IPS-20b (cell line): Measurements from ENCODE around the gene LRTM1.

Experiments used
- H3K27ac ChIP-seq: one replicate; pipeline ENCODE4 v1.5.1; 2013; ENCODE audit warnings: low read length
- H3K27me3 ChIP-seq: 2 replicates; pipeline ENCODE4 v1.6.1; 2013; ENCODE audit warnings: mild to moderate bottlenecking, low read length, inconsistent platforms; ENCODE audit not compliant: insufficient read depth
- H3K36me3 ChIP-seq: 2 replicates; pipeline ENCODE4 v1.6.1; 2013; ENCODE audit warnings: low read depth, mild to moderate bottlenecking, inconsistent platforms, low read length, moderate library complexity; ENCODE audit not compliant: insufficient read depth
- H3K4me1 ChIP-seq: 2 replicates; pipeline ENCODE4 v1.6.1; 2013; ENCODE audit warnings: mild to moderate bottlenecking, control low read depth, inconsistent platforms, low read length, moderate library complexity; ENCODE audit not compliant: insufficient read depth
- H3K4me3 ChIP-seq: 2 replicates; pipeline ENCODE4 v1.5.1; 2013; ENCODE audit warnings: mild to moderate bottlenecking, low read length, inconsistent platforms
- H3K9ac ChIP-seq: 2 replicates; pipeline ENCODE4 v1.6.1; 2013; ENCODE audit warnings: low read depth, mild to moderate bottlenecking, inconsistent platforms, low read length, moderate library complexity
- H3K9me3 ChIP-seq: 2 replicates; pipeline ENCODE4 v1.6.1; 2013; ENCODE audit warnings: mild to moderate bottlenecking, low read depth, low read length, inconsistent platforms; ENCODE audit not compliant: insufficient read depth

The LRTM1 gene

DNA sequence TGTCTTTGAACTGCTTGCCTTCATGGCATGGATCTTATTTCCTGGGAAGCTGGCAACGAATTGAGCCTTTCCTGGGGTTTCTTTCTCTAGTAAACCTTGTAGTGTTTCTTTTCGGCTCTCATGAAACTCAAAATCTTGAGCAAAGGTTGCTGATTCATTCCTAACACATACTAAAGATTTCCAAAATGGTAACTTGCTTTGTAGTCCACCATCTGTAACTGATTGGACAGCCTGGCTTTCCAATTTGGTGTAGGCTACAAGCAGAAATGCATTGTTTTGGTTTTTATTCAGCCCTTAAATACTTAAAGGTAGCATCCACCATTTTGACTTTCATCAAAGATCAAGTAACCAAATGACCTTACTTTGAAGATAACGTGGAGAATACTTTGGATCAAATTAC lies 38.1 kb downstream of the LRTM1 start:
- Histone ChIP-seq H3K36me3 (no peaks in the 10 kb centered on the region), H3K27me3 (no peaks in the 10 kb centered on the region), H3K9ac (no peak overlapping the region), H3K27ac (no peak overlapping the region), H3K9me3 (no peaks in the 10 kb centered on the region), H3K4me1 (no peaks in the 10 kb centered on the region), H3K4me3 (no peak overlapping the region)

DNA sequence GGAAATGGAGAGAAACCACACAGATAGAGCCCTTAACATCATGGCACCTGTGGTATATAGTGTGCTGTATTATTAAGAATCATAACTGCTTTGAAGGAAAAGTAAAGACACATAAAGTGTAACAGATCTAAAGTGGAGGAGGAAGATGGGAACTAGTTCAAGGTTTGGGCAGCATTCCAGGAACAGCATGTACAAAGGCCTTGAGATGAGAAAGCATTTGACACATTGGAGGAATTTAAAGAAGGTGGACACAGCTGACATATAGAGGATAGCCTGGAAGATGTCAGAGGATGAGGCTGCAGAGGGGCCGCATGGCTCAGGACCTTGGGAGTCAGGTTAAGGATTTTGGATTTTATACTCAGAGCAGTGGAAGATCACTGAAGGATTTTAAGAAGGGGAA lies 39.0 kb downstream of the LRTM1 start:
- Histone ChIP-seq H3K9me3 (no peaks in the 10 kb centered on the region), H3K27me3 (no peaks in the 10 kb centered on the region), H3K36me3 (no peaks in the 10 kb centered on the region), H3K4me3 (no peak overlapping the region), H3K27ac (no peak overlapping the region), H3K9ac (no peak overlapping the region), H3K4me1 (no peaks in the 10 kb centered on the region)

DNA sequence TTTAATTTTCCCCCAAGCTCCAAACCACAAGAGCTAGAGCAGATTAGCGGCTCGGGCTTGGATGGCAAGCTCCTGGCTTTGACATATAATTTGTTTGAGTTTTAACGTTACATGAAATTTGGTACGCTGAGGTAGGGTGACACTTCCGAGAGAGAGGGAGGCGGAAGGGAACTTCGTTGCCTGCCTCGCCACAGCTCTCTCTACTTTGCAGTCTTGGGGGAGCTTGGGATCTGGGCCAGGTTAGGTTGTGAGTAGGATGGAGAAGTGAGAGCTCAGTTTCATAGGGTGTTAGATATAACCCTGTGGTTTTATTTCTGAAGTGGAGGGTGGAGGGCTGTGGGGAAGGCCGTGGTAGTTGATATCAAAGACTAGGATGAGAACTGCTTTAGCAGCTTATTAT lies 39.7 kb downstream of the LRTM1 start:
- no peaks in the 10 kb centered on the region for H3K36me3 ChIP-seq
- H3K27me3 ChIP-seq: no peaks in the 10 kb centered on the region
- no peak overlapping the region for H3K9ac ChIP-seq
- no peak overlapping the region for H3K4me3 ChIP-seq
- no peak overlapping the region for H3K27ac ChIP-seq
- no peaks in the 10 kb centered on the region for H3K9me3 ChIP-seq
- H3K4me1 ChIP-seq: no peaks in the 10 kb centered on the region

DNA sequence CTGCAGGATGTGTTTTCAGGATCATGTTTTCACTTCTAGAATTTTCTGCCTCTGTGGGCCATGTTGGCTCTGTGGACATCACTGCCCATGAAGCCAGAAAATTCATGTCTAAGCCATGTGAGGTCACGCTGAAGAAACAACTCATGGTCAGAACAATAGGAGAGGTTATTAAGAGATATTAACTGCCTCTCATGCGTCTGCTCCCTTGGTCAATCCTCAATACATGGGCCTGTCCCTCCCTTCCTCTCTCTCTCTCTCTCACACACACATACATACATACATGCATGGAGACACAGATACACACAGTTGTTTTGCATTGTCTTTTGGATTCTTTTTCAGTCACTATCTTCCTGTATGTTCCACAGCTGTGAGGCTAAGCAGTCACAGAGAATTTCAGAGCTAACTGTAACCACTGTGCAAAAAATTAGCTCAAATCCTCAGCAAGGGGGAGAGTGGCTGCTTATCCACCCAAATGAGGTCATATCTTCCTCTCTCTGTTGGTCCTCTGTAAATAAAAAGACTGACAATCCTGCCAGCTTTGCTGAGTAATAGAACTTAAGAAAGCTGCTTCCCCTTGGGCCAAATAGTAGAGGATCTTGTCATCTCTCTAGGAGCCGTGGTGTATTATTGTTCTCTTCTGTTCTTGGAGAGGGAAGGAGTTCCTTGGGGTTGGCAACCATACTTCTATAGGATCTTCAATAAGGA lies 45.6 kb downstream of the LRTM1 start:
- no peak overlapping the region for H3K27ac ChIP-seq
- no peaks in the 10 kb centered on the region for H3K36me3 ChIP-seq
- H3K9me3 ChIP-seq: no peaks in the 10 kb centered on the region
- no peak overlapping the region for H3K9ac ChIP-seq
- H3K27me3 ChIP-seq: no peaks in the 10 kb centered on the region
- no peaks in the 10 kb centered on the region; the same call in 1 of the 2 replicates for H3K4me1 ChIP-seq
- H3K4me3 ChIP-seq: no peak overlapping the region

- Histone ChIP-seq H3K4me1 (peaks cover 7% of the 10 kb centered on the region), H3K27ac (no peak overlapping the region)
Observed at GRCh38 chr3:54878145-54878544, 49.7 kb downstream of the LRTM1 start.

DNA sequence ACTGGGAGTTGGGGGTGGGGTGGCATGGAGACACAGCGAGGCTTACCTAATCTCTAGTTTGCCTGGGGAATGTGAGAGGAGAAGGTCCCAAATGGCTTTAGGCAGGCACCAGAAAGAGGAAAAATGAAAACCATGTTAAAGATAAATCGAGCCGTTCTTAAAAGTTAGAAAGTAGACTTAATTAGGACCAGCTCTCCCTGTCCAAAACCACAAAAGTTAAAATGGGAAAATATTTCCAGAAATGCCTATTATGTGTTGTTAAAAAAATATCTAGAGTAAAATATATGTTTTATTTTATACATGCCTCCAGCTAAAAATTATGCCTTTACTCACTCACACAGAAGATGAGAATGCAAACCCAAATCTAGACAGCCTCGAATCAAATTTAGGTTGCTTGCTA lies 50.1 kb downstream of the LRTM1 start:
- Histone ChIP-seq H3K36me3 (no peaks in the 10 kb centered on the region), H3K9ac (no peak overlapping the region), H3K9me3 (no peaks in the 10 kb centered on the region), H3K27ac (no peak overlapping the region), H3K27me3 (no peaks in the 10 kb centered on the region), H3K4me1 (peaks cover 11% of the 10 kb centered on the region), H3K4me3 (no peak overlapping the region)

More at GRCh38 chr3:54878145-54878544, 49.7 kb downstream of the LRTM1 start:
- H3K9ac ChIP-seq: no peak overlapping the region
- H3K9me3 ChIP-seq: no peaks in the 10 kb centered on the region
- H3K36me3 ChIP-seq: no peaks in the 10 kb centered on the region
- H3K4me3 ChIP-seq: no peak overlapping the region
- H3K27me3 ChIP-seq: no peaks in the 10 kb centered on the region

GRCh38 chr3:54876694-54877093 lies 51.2 kb downstream of the LRTM1 start:
- Histone ChIP-seq H3K9me3 (no peaks in the 10 kb centered on the region), H3K4me1 (peaks cover 11% of the 10 kb centered on the region), H3K27ac (no peak overlapping the region), H3K27me3 (no peaks in the 10 kb centered on the region), H3K4me3 (no peak overlapping the region), H3K9ac (no peak overlapping the region), H3K36me3 (no peaks in the 10 kb centered on the region)

DNA sequence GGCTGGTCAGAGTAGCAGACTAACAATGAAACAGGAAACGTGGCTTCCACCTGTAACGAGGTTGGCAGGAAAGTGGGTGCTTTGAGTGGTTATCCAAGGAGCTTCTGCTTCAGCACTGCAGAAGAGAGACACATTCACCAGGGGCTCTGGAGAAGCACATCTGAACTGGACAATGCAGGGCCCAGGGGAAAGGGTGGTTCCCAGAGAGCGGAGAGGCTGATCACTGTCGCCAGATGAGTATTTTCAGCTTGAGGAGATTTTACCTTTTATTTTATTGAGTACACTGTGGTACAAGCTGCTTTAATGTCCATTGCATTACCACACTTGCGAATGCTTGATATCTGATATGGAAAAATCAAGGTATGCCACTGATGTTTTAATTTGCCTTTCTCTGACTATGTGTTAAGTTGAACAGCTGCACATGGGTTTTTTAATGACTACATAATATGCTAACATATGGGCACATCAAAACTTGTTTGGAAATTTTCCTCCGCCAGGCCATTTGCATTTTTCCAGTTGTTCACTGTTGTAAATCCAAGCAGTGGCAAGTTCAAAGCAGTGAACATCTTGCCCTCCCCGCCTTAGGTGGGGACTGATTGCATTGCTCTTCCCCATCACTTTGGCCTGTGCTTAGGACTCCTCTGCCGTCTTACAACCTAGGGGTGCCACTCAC lies 52.1 kb downstream of the LRTM1 start:
- H3K9ac ChIP-seq: no peak overlapping the region
- no peak overlapping the region for H3K27ac ChIP-seq
- peaks cover 11% of the 10 kb centered on the region for H3K4me1 ChIP-seq
- no peaks in the 10 kb centered on the region for H3K9me3 ChIP-seq
- H3K27me3 ChIP-seq: no peaks in the 10 kb centered on the region
- no peak overlapping the region for H3K4me3 ChIP-seq
- no peaks in the 10 kb centered on the region for H3K36me3 ChIP-seq

GRCh38 chr3:54874816-54875556 lies 52.9 kb downstream of the LRTM1 start:
- no peak overlapping the region for H3K27ac ChIP-seq
- H3K4me3 ChIP-seq: no peak overlapping the region

GRCh38 chr3:54873059-54874010 lies 54.5 kb downstream of the LRTM1 start:
- Histone ChIP-seq H3K4me1 (peaks cover 11% of the 10 kb centered on the region; the same call in 1 of the 2 replicates), H3K27ac (no peak overlapping the region), H3K36me3 (no peaks in the 10 kb centered on the region), H3K27me3 (no peaks in the 10 kb centered on the region), H3K4me3 (no peak overlapping the region), H3K9me3 (no peaks in the 10 kb centered on the region), H3K9ac (no peak overlapping the region)

More at GRCh38 chr3:54874816-54875556, 52.9 kb downstream of the LRTM1 start:
- Histone ChIP-seq H3K4me1 (peaks cover 11% of the 10 kb centered on the region), H3K27me3 (no peaks in the 10 kb centered on the region), H3K9ac (no peak overlapping the region), H3K9me3 (no peaks in the 10 kb centered on the region), H3K36me3 (no peaks in the 10 kb centered on the region)

GRCh38 chr3:54871867-54872266 lies 56.0 kb downstream of the LRTM1 start:
- no peaks in the 10 kb centered on the region for H3K9me3 ChIP-seq
- no peak overlapping the region for H3K27ac ChIP-seq
- no peak overlapping the region for H3K9ac ChIP-seq
- H3K27me3 ChIP-seq: no peaks in the 10 kb centered on the region
- no peaks in the 10 kb centered on the region for H3K36me3 ChIP-seq
- H3K4me3 ChIP-seq: no peak overlapping the region
- peaks cover 11% of the 10 kb centered on the region; the same call in 1 of the 2 replicates for H3K4me1 ChIP-seq
